Measurements from ENCODE around the gene IL34.
"Not testable (repeated sequence)": the region's sequence is repeated elsewhere in the genome, so short reads cannot be mapped to it uniquely, and the experiment has no call there.

Gene IL34

DNA sequence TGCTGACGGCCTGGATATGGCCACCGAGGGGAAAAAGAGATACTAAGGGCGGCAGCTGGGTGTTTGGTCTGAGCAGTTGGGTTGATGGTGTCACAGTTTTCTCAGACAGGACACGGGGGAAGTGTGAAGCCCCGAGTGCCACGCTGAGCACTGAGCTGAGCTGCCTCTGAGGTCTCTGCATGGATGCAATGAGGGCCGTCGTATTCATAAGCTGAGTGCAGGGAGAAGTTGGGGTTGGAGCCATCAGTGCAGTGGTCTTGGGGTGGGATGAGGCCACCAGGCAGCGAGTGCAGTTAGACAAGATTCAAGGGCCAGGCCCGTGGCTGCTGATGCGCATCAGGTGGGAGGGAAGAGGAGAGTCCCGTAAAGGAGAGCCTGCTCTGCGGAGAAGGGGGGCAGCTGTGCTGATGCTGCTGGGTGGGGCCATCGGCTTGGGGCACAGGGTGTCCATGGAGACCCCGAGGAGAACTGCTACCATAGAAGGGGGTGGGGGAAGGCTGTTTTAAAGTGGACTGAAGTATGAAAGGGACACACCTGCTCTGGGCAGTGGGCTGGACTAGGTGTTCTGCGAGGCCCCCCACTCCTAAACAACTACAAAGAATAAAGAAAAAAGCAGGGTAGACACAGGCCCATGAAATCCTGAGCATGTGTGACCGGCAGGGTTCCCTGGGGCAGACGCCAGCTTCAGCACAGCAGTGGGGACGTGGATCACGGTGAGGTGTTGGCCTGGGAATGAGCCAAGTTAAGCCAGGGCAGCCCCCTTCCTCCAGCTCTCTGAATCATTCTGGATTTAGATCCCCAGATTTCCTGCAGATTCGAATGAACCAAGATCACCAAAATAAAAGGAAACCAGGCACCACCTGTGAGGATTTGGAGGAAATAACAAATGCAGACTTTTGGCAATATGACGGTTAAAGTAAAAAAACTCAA is 19.7 kb downstream of the IL34 start:
- TF ChIP-seq, protein P1, sequence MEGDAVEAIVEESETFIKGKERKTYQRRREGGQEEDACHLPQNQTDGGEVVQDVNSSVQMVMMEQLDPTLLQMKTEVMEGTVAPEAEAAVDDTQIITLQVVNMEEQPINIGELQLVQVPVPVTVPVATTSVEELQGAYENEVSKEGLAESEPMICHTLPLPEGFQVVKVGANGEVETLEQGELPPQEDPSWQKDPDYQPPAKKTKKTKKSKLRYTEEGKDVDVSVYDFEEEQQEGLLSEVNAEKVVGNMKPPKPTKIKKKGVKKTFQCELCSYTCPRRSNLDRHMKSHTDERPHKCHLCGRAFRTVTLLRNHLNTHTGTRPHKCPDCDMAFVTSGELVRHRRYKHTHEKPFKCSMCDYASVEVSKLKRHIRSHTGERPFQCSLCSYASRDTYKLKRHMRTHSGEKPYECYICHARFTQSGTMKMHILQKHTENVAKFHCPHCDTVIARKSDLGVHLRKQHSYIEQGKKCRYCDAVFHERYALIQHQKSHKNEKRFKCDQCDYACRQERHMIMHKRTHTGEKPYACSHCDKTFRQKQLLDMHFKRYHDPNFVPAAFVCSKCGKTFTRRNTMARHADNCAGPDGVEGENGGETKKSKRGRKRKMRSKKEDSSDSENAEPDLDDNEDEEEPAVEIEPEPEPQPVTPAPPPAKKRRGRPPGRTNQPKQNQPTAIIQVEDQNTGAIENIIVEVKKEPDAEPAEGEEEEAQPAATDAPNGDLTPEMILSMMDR (IDR thresholded peaks at IDR 0.05; ENCODE audit: low read length): no peak
- peaks cover 5% of the 10 kb centered on the region; the same call in 1 of the 2 replicates for H3K27me3 ChIP-seq (ENCODE audit: insufficient read depth, low read length)
- H2AFZ ChIP-seq (ENCODE audit: low read length): no peak overlapping the region
- H3K4me1 ChIP-seq (ENCODE audit: insufficient read depth, low read length, severe bottlenecking): no peaks in the 10 kb centered on the region
- H3K9me2 ChIP-seq (ENCODE audit: low read depth, low read length): no peaks in the 10 kb centered on the region
- H3K79me2 ChIP-seq (ENCODE audit: insufficient read depth, low read length): no peaks in the 10 kb centered on the region
- H3K36me3 ChIP-seq (ENCODE audit: insufficient read depth, low read length): no peaks in the 10 kb centered on the region
- no peaks in the 10 kb centered on the region for H4K20me1 ChIP-seq (ENCODE audit: insufficient read depth, low read length)
- no peak overlapping the region for H3K9ac ChIP-seq (ENCODE audit: low read length)
- no peaks in the 10 kb centered on the region for H3K9me3 ChIP-seq (ENCODE audit: low read length)
- no peak overlapping the region for H3K4me3 ChIP-seq (ENCODE audit: low read depth, low read length, poor library complexity, severe bottlenecking)
- no peak overlapping the region for H3K27ac ChIP-seq (ENCODE audit: low read depth, low read length, poor library complexity, severe bottlenecking)
- no peaks in the 10 kb centered on the region for H3F3A ChIP-seq (ENCODE audit: insufficient read depth, low read length)
- no peak overlapping the region for H3K4me2 ChIP-seq (ENCODE audit: low read length)

DNA sequence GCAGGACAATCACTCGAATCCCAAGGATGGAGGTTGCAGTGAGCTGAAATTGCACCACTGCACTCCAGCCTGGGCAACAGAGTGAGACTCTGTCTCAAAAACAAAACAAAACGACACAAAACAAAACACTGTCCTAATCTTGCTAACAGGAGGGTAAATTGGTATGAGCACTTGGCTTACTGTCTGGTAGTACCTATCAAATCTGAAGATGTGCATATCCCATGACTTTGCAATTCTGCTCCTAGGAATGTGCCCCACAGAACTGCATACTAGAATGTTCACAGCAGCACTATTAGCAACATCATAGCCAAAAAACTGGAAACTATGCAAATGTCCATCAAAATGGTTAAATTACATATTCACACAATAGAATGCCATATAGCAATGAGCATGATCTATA is 23.8 kb downstream of the IL34 start:
- no peak for TF ChIP-seq EZH2 (IDR thresholded peaks at IDR 0.05; ENCODE audit: borderline replicate concordance, low read length)
- TF ChIP-seq, protein P1 (IDR thresholded peaks at IDR 0.05; ENCODE audit: low read length): no peak
- Histone ChIP-seq H3K36me3 (ENCODE audit: insufficient read depth, low read length) (no peaks in the 10 kb centered on the region), H3K79me2 (ENCODE audit: insufficient read depth, low read length) (no peaks in the 10 kb centered on the region), H3K4me3 (ENCODE audit: low read depth, low read length, poor library complexity, severe bottlenecking) (no peak overlapping the region), H3F3A (ENCODE audit: insufficient read depth, low read length) (no peaks in the 10 kb centered on the region), H3K9me3 (ENCODE audit: low read length) (no peaks in the 10 kb centered on the region), H3K9me2 (ENCODE audit: low read depth, low read length) (no peaks in the 10 kb centered on the region), H4K20me1 (ENCODE audit: insufficient read depth, low read length) (no peaks in the 10 kb centered on the region), H2AFZ (ENCODE audit: low read length) (no peak overlapping the region), H3K4me1 (ENCODE audit: insufficient read depth, low read length, severe bottlenecking) (no peaks in the 10 kb centered on the region), H3K9ac (ENCODE audit: low read length) (no peak overlapping the region), H3K27me3 (ENCODE audit: insufficient read depth, low read length) (peaks cover 5% of the 10 kb centered on the region; the same call in 1 of the 2 replicates), H3K4me2 (ENCODE audit: low read length) (no peak overlapping the region), H3K27ac (ENCODE audit: low read depth, low read length, poor library complexity, severe bottlenecking) (no peak overlapping the region)

DNA sequence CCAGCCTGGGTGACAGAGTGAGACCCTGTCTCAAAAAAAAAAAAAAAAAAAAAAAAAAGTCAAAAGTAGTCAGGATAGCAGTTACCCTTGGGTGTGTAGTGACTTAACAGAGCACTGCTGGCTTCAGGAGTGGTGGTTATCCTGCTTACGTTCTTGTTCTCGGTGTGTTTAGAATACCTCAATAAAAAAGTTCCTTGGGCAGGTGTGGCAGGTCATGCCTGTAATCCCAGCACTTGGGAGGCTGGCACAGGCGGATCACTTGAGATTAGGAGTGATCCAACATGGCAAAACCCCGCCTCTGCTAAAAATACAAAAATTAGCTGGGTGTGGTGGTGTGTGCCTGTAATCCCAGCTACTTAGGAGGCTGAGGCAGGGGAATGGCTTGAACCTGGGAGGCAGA is 24.6 kb downstream of the IL34 start:
- H3K27me3 ChIP-seq (ENCODE audit: insufficient read depth, low read length); H3K4me1 ChIP-seq (ENCODE audit: insufficient read depth, low read length, severe bottlenecking); H3K27ac ChIP-seq (ENCODE audit: low read depth, low read length, poor library complexity, severe bottlenecking); H3K9ac ChIP-seq (ENCODE audit: low read length); H3K4me2 ChIP-seq (ENCODE audit: low read length); H3F3A ChIP-seq (ENCODE audit: insufficient read depth, low read length); H3K9me2 ChIP-seq (ENCODE audit: low read depth, low read length); H3K9me3 ChIP-seq (ENCODE audit: low read length); H3K79me2 ChIP-seq (ENCODE audit: insufficient read depth, low read length); H3K36me3 ChIP-seq (ENCODE audit: insufficient read depth, low read length); H3K4me3 ChIP-seq (ENCODE audit: low read depth, low read length, poor library complexity, severe bottlenecking); H4K20me1 ChIP-seq (ENCODE audit: insufficient read depth, low read length); H2AFZ ChIP-seq (ENCODE audit: low read length): not testable (repeated sequence)

All from OCI-LY1 (cell line).